GM19467 (cell line): ENCODE results near the gene LCK.
A peak's percentile ranks its signal among the peaks of the same experiment; 100 is the strongest.
"Not testable (repeated sequence)": the region's sequence is repeated elsewhere in the genome, so short reads cannot be mapped to it uniquely, and the experiment has no call there.

Source experiments
- ATAC-seq: cut with Tn5 transposase; IDR thresholded peaks from one replicate; pipeline ENCODE4 v1.9.1; 2021; ENCODE audit warnings: mild to moderate bottlenecking, moderate library complexity; ENCODE audit not compliant: unreplicated experiment

Gene LCK

GRCh38 chr1:32239337-32239736 is 11.7 kb upstream of the LCK start:
- ATAC-seq: no peak

GRCh38 chr1:32239790-32240139 is 11.3 kb upstream of the LCK start:
- no peak for ATAC-seq

GRCh38 chr1:32240140-32240951 is 10.7 kb upstream of the LCK start:
- no peak for ATAC-seq

- no peak for ATAC-seq
These were observed 9.9 kb upstream of the LCK start for GRCh38 chr1:32241001-32241763.

GRCh38 chr1:32242341-32242851 is 8.7 kb upstream of the LCK start:
- ATAC-seq: no peak

GRCh38 chr1:32246888-32247273 is 4.2 kb upstream of the LCK start, which contains the start of gene FAM167B:
Gene FAM167B (plus strand): TSS chr1:32247222. CDS start chr1:32247422, 200 bp downstream.
- ATAC-seq: no peak

GRCh38 chr1:32247452-32247851 is 3.6 kb upstream of the LCK start:
- no peak for ATAC-seq

- ATAC-seq: no peak
These were observed 2.8 kb upstream of the LCK start for GRCh38 chr1:32247983-32248889.

- peak; percentile 50 for ATAC-seq
These were observed 1.1 kb upstream of the LCK start for GRCh38 chr1:32249831-32250525.

GRCh38 chr1:32255072-32256071 is 4.3 kb downstream of the LCK start:
- ATAC-seq: no peak

- ATAC-seq: no peak
These were observed 5.6 kb downstream of the LCK start for GRCh38 chr1:32256473-32257226.

- no peak for ATAC-seq
These were observed 6.1 kb downstream of the LCK start for GRCh38 chr1:32257227-32257508.

- ATAC-seq: not testable (repeated sequence)
These were observed 12.2 kb downstream of the LCK start for GRCh38 chr1:32263236-32263593.

GRCh38 chr1:32263744-32264143 is 12.7 kb downstream of the LCK start:
- ATAC-seq: no peak

- no peak for ATAC-seq
These were observed 14.8 kb downstream of the LCK start for GRCh38 chr1:32265846-32266245.

- ATAC-seq: no peak
These were observed 16.0 kb downstream of the LCK start for GRCh38 chr1:32266921-32267591.

GRCh38 chr1:32269744-32270143 is 18.7 kb downstream of the LCK start:
- no peak for ATAC-seq
